Neural progenitor cell (in vitro differentiated cells): ENCODE measurements around the gene YPEL2. TPM values are rescaled to one million over a fixed set of nuclear protein-coding genes. Genes with fewer than 3 reads are reported as not detected.

ENCODE experiments used
- DNase-seq: peaks from one replicate; pipeline ENCODE4 v3.0.0-alpha.2; 2016; ENCODE audit warnings: low spot score
- H2AFZ ChIP-seq: fragments of 200-600 bp; sonication (generic); replicated peaks from 2 replicates; pipeline ENCODE4 v1.6.1; 2016; ENCODE audit warnings: antibody characterized with exemption
- H3F3A ChIP-seq: fragments of 200-600 bp; sonication (generic); 2 replicates; pipeline ENCODE4 v1.6.1; 2016; ENCODE audit warnings: antibody characterized with exemption, low read depth
- H3K27ac ChIP-seq: fragments of 200-600 bp; sonication (generic); 2 replicates; pipeline ENCODE4 v1.5.1; 2016; ENCODE audit warnings: mild to moderate bottlenecking
- H3K27me3 ChIP-seq: fragments of 200-600 bp; sonication (generic); 2 replicates; pipeline ENCODE4 v1.6.1; 2016; ENCODE audit warnings: mild to moderate bottlenecking, moderate library complexity
- H3K36me3 ChIP-seq: fragments of 200-600 bp; sonication (generic); 2 replicates; pipeline ENCODE4 v1.5.1; 2016
- H3K4me1 ChIP-seq: fragments of 200-600 bp; sonication (generic); 2 replicates; pipeline ENCODE4 v1.6.1; 2016; ENCODE audit warnings: mixed run types
- H3K4me2 ChIP-seq: fragments of 200-600 bp; sonication (generic); 2 replicates; pipeline ENCODE4 v1.6.1; 2016
- H3K4me3 ChIP-seq: fragments of 200-600 bp; sonication (generic); 2 replicates; pipeline ENCODE4 v1.5.1; 2016
- H3K79me2 ChIP-seq: fragments of 200-600 bp; sonication (generic); 2 replicates; pipeline ENCODE4 v1.6.1; 2016; ENCODE audit warnings: low read depth
- H3K9ac ChIP-seq: fragments of 200-600 bp; sonication (generic); 2 replicates; pipeline ENCODE4 v1.6.1; 2016
- H3K9me3 ChIP-seq: fragments of 200-600 bp; sonication (generic); 2 replicates; pipeline ENCODE4 v1.5.1; 2016; ENCODE audit warnings: low read depth
- H4K20me1 ChIP-seq: fragments of 200-600 bp; sonication (generic); 2 replicates; pipeline ENCODE4 v1.6.1; 2016; ENCODE audit warnings: low read depth
- H3K27ac Mint-ChIP-seq: 3 replicates; pipeline ENCODE4 v1.8.0; 2021; ENCODE audit warnings: mixed read lengths
- H3K27me3 Mint-ChIP-seq: 2 replicates; pipeline ENCODE4 v1.8.0; 2022; ENCODE audit warnings: low read depth, mild to moderate bottlenecking, inconsistent platforms, moderate library complexity, mixed read lengths; ENCODE audit not compliant: insufficient read depth
- H3K36me3 Mint-ChIP-seq: 3 replicates; pipeline ENCODE4 v1.8.0; 2021; ENCODE audit warnings: mixed read lengths
- H3K4me1 Mint-ChIP-seq: 3 replicates; pipeline ENCODE4 v1.8.0; 2021; ENCODE audit warnings: mixed read lengths
- H3K4me3 Mint-ChIP-seq: 3 replicates; pipeline ENCODE4 v1.8.0; 2021; ENCODE audit warnings: mild to moderate bottlenecking, moderate library complexity, mixed read lengths
- H3K9me3 Mint-ChIP-seq: 3 replicates; pipeline ENCODE4 v1.8.0; 2020; ENCODE audit warnings: mixed read lengths
- EZH2 ChIP-seq: fragments of 200-600 bp; sonication (generic); IDR thresholded peaks from 2 replicates; pipeline ENCODE4 v1.6.1; 2017; ENCODE audit warnings: antibody characterized with exemption, mild to moderate bottlenecking, moderate library complexity
- EZH2phosphoT487 ChIP-seq: fragments of 200-600 bp; sonication (generic); IDR thresholded peaks from 2 replicates; pipeline ENCODE4 v1.6.1; 2017; ENCODE audit warnings: antibody characterized with exemption
- total RNA-seq: library from RNA; depleted of rRNA; stranded (reverse); fragments of >200 nt; gene quantifications from 2 replicates; pipeline ENCODE4 v1.2.3, GENCODE V29; 2015; ENCODE audit warnings: low replicate concordance
- TF ChIP-seq, protein P1 (sequence below): fragments of 200-600 bp; sonication (generic); IDR thresholded peaks from 2 replicates; pipeline ENCODE4 v1.5.1; 2017; ENCODE audit warnings: antibody characterized with exemption, mild to moderate bottlenecking

YPEL2 gene
- total RNA-seq, 1 donor from 2014 or later = 38.0 TPM

DNA sequence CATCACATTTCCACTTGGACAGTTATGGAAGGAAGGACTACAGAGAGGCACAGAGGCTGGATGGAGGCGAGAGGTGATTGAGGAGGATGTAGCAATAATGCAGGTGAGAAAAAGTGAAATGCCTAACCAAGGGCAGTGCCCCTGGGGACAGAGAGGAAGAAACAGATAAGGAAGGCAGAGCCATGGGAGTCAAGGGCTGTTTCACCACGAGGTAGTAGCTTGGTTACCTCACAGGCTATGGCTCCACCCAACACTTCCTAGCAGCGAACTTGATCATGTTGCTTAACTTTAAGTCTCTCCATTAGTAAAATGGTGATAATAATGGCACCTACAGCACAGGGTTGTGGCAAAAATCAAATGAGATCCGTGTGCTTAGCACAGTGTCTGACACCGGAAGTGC, 83.9 kb downstream of the YPEL2 start:
- H3K79me2 ChIP-seq = no peaks in the 10 kb centered on the region
- H4K20me1 ChIP-seq = no peaks in the 10 kb centered on the region
- no peak overlapping the region for H3K27ac Mint-ChIP-seq
- H2AFZ ChIP-seq = no peak overlapping the region
- H3K9me3 Mint-ChIP-seq = no peaks in the 10 kb centered on the region
- no peak overlapping the region for H3K27ac ChIP-seq
- H3K4me1 Mint-ChIP-seq = peaks cover 7% of the 10 kb centered on the region
- DNase-seq = no peak
- no peak overlapping the region for H3K4me3 Mint-ChIP-seq
- no peak overlapping the region for H3K4me2 ChIP-seq
- no peaks in the 10 kb centered on the region for H3K36me3 ChIP-seq
- no peak overlapping the region for H3K9ac ChIP-seq
- no peaks in the 10 kb centered on the region for H3K9me3 ChIP-seq
- peaks cover 7% of the 10 kb centered on the region for H3K4me1 ChIP-seq
- H3K27me3 ChIP-seq = no peaks in the 10 kb centered on the region
- H3K27me3 Mint-ChIP-seq = peaks cover 6% of the 10 kb centered on the region
- H3K36me3 Mint-ChIP-seq = no peaks in the 10 kb centered on the region
- no peak overlapping the region for H3K4me3 ChIP-seq
- TF ChIP-seq, protein P1, sequence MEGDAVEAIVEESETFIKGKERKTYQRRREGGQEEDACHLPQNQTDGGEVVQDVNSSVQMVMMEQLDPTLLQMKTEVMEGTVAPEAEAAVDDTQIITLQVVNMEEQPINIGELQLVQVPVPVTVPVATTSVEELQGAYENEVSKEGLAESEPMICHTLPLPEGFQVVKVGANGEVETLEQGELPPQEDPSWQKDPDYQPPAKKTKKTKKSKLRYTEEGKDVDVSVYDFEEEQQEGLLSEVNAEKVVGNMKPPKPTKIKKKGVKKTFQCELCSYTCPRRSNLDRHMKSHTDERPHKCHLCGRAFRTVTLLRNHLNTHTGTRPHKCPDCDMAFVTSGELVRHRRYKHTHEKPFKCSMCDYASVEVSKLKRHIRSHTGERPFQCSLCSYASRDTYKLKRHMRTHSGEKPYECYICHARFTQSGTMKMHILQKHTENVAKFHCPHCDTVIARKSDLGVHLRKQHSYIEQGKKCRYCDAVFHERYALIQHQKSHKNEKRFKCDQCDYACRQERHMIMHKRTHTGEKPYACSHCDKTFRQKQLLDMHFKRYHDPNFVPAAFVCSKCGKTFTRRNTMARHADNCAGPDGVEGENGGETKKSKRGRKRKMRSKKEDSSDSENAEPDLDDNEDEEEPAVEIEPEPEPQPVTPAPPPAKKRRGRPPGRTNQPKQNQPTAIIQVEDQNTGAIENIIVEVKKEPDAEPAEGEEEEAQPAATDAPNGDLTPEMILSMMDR = no peak
- TF ChIP-seq EZH2 (no peak), EZH2phosphoT487 (no peak)
- no peaks in the 10 kb centered on the region for H3F3A ChIP-seq

DNA sequence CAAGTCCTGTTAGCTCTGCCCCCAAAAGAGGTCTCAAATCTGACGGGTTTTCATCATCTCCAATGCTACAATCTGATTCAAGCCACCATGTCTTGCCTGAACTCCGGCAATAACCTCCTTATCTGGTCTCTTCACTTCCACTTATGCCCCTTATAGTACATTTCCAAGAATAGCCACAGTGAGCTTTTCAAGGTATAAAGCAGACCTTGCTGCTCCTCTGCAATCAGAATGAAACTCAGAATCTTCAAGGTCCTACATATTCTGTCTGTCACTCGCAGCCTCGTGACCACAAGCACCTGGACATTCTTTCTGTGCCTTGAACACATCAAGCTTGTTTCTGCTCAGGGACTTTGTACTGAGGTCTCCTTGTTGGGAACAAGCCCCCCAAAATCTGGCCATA, 84.7 kb downstream of the YPEL2 start:
- Mint-ChIP-seq H3K27me3 (peaks cover 7% of the 10 kb centered on the region), H3K4me1 (peaks cover 7% of the 10 kb centered on the region), H3K9me3 (no peaks in the 10 kb centered on the region), H3K27ac (no peak overlapping the region), H3K36me3 (no peaks in the 10 kb centered on the region), H3K4me3 (no peak overlapping the region)
- no peaks in the 10 kb centered on the region for H3K36me3 ChIP-seq
- H3K9ac ChIP-seq = no peak overlapping the region
- H4K20me1 ChIP-seq = no peaks in the 10 kb centered on the region
- H2AFZ ChIP-seq = no peak overlapping the region
- H3K4me2 ChIP-seq = no peak overlapping the region
- no peak overlapping the region for H3K4me3 ChIP-seq
- peaks cover 7% of the 10 kb centered on the region for H3K4me1 ChIP-seq
- H3F3A ChIP-seq = no peaks in the 10 kb centered on the region
- no peaks in the 10 kb centered on the region for H3K27me3 ChIP-seq
- no peak for TF ChIP-seq EZH2phosphoT487
- TF ChIP-seq, protein P1 = no peak
- no peak for TF ChIP-seq EZH2
- no peak for DNase-seq
- no peak overlapping the region for H3K27ac ChIP-seq
- H3K9me3 ChIP-seq = no peaks in the 10 kb centered on the region
- no peaks in the 10 kb centered on the region for H3K79me2 ChIP-seq

DNA sequence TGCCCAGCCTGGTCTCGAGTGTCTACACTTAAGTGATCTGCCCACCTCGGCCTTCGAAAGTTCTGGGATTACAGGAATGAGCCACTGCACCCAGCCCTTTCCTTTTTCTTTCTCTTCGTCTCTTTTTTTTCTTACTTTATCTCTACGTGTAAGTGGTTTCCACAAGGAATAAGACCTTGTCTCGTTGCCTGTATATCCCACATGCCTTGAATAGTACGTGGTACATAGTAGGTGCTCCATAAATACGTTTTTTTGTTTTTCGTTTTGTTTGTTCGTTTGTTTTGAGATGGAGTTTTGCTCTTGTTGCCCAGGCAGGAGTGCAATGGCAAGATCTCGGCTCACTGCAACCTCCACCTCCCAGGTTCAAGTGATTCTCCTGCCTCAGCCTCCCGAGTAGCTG, 86.0 kb downstream of the YPEL2 start:
- no peak for DNase-seq
- H3F3A ChIP-seq = no peaks in the 10 kb centered on the region
- no peak overlapping the region for H3K9ac ChIP-seq
- H3K4me3 ChIP-seq = no peak overlapping the region
- no peaks in the 10 kb centered on the region for H3K36me3 ChIP-seq
- H3K4me3 Mint-ChIP-seq = no peak overlapping the region
- no peak overlapping the region for H2AFZ ChIP-seq
- H3K27me3 Mint-ChIP-seq = peaks cover 10% of the 10 kb centered on the region
- H3K4me1 Mint-ChIP-seq = peaks cover 7% of the 10 kb centered on the region
- H3K27me3 ChIP-seq = no peaks in the 10 kb centered on the region
- TF ChIP-seq EZH2 (no peak), EZH2phosphoT487 (no peak)
- TF ChIP-seq, protein P1 = no peak
- H3K36me3 Mint-ChIP-seq = no peaks in the 10 kb centered on the region
- no peak overlapping the region for H3K4me2 ChIP-seq
- no peaks in the 10 kb centered on the region for H3K9me3 Mint-ChIP-seq
- no peak overlapping the region for H3K27ac ChIP-seq
- H3K27ac Mint-ChIP-seq = no peak overlapping the region
- no peaks in the 10 kb centered on the region for H4K20me1 ChIP-seq
- H3K4me1 ChIP-seq = peaks cover 6% of the 10 kb centered on the region
- no peaks in the 10 kb centered on the region for H3K79me2 ChIP-seq
- H3K9me3 ChIP-seq = no peaks in the 10 kb centered on the region
